HEK293T (cell line): Measurements from ENCODE around the gene ADH1C.

Experiments
- FOXK2 ChIP-seq: fragments of 450-650 bp; IDR thresholded peaks from 2 replicates; pipeline ENCODE4 v1.6.1; 2016; ENCODE audit warnings: mild to moderate bottlenecking
- HDGF ChIP-seq: fragments of 450-650 bp; IDR thresholded peaks from 2 replicates; pipeline ENCODE4 v1.6.1; 2017; ENCODE audit warnings: antibody characterized with exemption, borderline replicate concordance
- ZNF384 ChIP-seq: fragments of 450-650 bp; IDR thresholded peaks from 2 replicates; pipeline ENCODE4 v1.6.1; 2016

DNA sequence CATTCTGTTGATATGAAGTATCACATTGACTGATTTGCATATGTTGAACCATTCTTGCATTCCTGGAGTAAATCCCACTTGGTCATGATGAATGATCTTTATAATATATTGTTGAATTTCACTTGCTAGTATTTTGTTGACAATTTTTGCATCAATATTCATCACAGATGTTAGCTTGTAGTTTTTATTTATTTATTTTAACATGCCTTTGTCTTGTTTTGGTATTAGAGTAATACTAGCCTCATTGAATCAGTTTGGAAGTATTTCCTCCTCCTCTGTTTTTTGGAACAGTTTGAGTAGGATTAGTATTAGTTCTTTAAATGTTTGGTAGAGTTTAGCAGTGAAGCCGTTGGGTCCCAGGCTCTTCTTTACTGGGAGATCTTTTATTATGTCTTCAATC is 13.9 kb upstream of the ADH1C start:
- no peak for TF ChIP-seq ZNF384
- no peak for TF ChIP-seq FOXK2
- TF ChIP-seq HDGF, result no peak
